ENCODE data around the gene TMEM120B. TPM values are rescaled to one million over a fixed set of nuclear protein-coding genes. Genes with fewer than 3 reads are reported as not detected.
"Not testable (repeated sequence)": the region's sequence is repeated elsewhere in the genome, so short reads cannot be mapped to it uniquely, and the experiment has no call there.

The TMEM120B gene
- total RNA-seq, 5 donors from 2014 or later (not counting 1 experiment from before 2014, with no cell fraction given) = 7.9 to 11.1 (median 10.3) TPM

- H3K36me3 ChIP-seq (ENCODE audit: control insufficient read depth in 2 of 2, extremely low read depth in 1 of 2, insufficient read depth in 1 of 2, low read length in 1 of 2) = no peaks in the 10 kb centered on the region
- H3K4me1 Mint-ChIP-seq = peaks cover 32 to 45% (median 34%) of the 10 kb centered on the region in 3 donors
- ATAC-seq (replicated peaks in 1 of 4) = no peak
- H3K27me3 ChIP-seq (replicated peaks in 1 of 2; ENCODE audit: control insufficient read depth in 2 of 2, extremely low read depth in 1 of 2, insufficient read depth in 2 of 2, low read length in 1 of 2) = no peaks in the 10 kb centered on the region
- ChIA-PET CTCF (interaction anchor here (1.0 to 1.9 kb wide), 7 partner anchors 12 to 136 kb away, joined by 3 to 13 read pairs (median 4); no protein-coding TSS in a partner anchor), POLR2A (interaction anchor here in 1 of 2 donors (0.7 to 2.6 kb wide), 6 partner anchors 7 to 93 kb away, joined by 4 to 58 read pairs (median 11); partner anchors contain the start of gene ORAI1)
- WGBS (ENCODE audit: insufficient coverage) = 84% methylated on average over 12 of the region's 12 CpGs
- H3K27ac ChIP-seq (ENCODE audit: low read length) = peak overlapping the region; percentile 100
- H3K36me3 Mint-ChIP-seq = no peaks in the 10 kb centered on the region
- H3K27me3 Mint-ChIP-seq = no peaks in the 10 kb centered on the region
- H3K4me3 ChIP-seq (ENCODE audit: control insufficient read depth in 1 of 2, extremely low read depth in 1 of 2, low read length in 1 of 2) = peak overlapping the region; percentile 79 to 82
- no peaks in the 10 kb centered on the region for H3K9me3 ChIP-seq
- H3K9me3 Mint-ChIP-seq = no peaks in the 10 kb centered on the region
- H3K4me1 ChIP-seq (ENCODE audit: control insufficient read depth in 1 of 2, extremely low read depth in 1 of 2, insufficient read depth in 2 of 2, low read length in 2 of 2) = peaks cover 15 to 46% of the 10 kb centered on the region in 2 experiments
- DNase-seq = peak in 3 of 35 experiments; percentile 9 to 47 (median 13)
- H3K27ac Mint-ChIP-seq = peak overlapping the region; percentile 99 to 100
- peak overlapping the region; percentile 92 to 96 (median 95) for H3K4me3 Mint-ChIP-seq
Observed at GRCh38 chr12:121673013-121673511, 39.5 kb upstream of the TMEM120B start.

GRCh38 chr12:121676190-121676589, 36.4 kb upstream of the TMEM120B start:
- Histone ChIP-seq H3K36me3 (ENCODE audit: control insufficient read depth in 2 of 2, extremely low read depth in 1 of 2, insufficient read depth in 1 of 2, low read length in 1 of 2) (no peaks in the 10 kb centered on the region), H3K4me1 (ENCODE audit: control insufficient read depth in 1 of 2, extremely low read depth in 1 of 2, insufficient read depth in 2 of 2, low read length in 2 of 2) (peaks cover 10 to 19% of the 10 kb centered on the region in 2 experiments), H3K4me3 (ENCODE audit: control insufficient read depth in 1 of 2, extremely low read depth in 1 of 2, low read length in 1 of 2) (no peak overlapping the region), H3K27ac (ENCODE audit: low read length) (no peak overlapping the region), H3K27me3 (replicated peaks in 1 of 2; ENCODE audit: control insufficient read depth in 2 of 2, extremely low read depth in 1 of 2, insufficient read depth in 2 of 2, low read length in 1 of 2) (no peaks in the 10 kb centered on the region), H3K9me3 (no peaks in the 10 kb centered on the region)
- H3K9me3 Mint-ChIP-seq = no peaks in the 10 kb centered on the region
- peak overlapping the region; percentile 44 to 78 for H3K27ac Mint-ChIP-seq
- 100% methylated on average over 2 of the region's 5 CpGs for WGBS (ENCODE audit: insufficient coverage)
- ChIA-PET CTCF (no interaction called here), POLR2A (no interaction called here)
- no peak overlapping the region for H3K4me3 Mint-ChIP-seq
- H3K27me3 Mint-ChIP-seq = no peaks in the 10 kb centered on the region
- DNase-seq = no peak
- peaks cover 23 to 29% (median 25%) of the 10 kb centered on the region in 3 donors for H3K4me1 Mint-ChIP-seq
- no peaks in the 10 kb centered on the region for H3K36me3 Mint-ChIP-seq
- ATAC-seq (replicated peaks in 1 of 4) = no peak

DNA sequence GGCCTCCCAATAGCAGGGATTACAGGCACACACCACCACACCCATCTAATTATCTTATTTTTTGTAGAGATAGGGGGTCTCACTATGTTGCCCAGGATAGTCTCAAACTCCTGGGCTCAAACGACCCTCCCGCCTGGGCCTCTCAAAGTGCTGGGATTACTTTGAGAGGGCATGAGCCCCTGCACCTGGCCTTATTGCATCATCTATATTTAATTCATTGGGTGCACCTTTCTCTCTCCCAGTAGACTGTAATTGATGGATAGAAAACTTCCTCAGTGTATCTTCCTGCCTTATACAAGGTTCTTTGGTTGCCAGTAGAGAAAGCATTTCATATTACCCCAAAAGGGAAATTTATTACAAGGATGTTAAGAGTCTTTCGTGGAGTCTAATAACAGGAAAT, 34.2 kb upstream of the TMEM120B start:
- Histone ChIP-seq H3K27me3 (replicated peaks in 1 of 2; ENCODE audit: control insufficient read depth in 2 of 2, extremely low read depth in 1 of 2, insufficient read depth in 2 of 2, low read length in 1 of 2) (no peaks in the 10 kb centered on the region), H3K4me3 (ENCODE audit: control insufficient read depth in 1 of 2, extremely low read depth in 1 of 2, low read length in 1 of 2) (no peak overlapping the region), H3K36me3 (ENCODE audit: control insufficient read depth in 2 of 2, extremely low read depth in 1 of 2, insufficient read depth in 1 of 2, low read length in 1 of 2) (no peaks in the 10 kb centered on the region), H3K27ac (ENCODE audit: low read length) (no peak overlapping the region), H3K9me3 (no peaks in the 10 kb centered on the region), H3K4me1 (ENCODE audit: control insufficient read depth in 1 of 2, extremely low read depth in 1 of 2, insufficient read depth in 2 of 2, low read length in 2 of 2) (peaks cover 0 to 10% of the 10 kb centered on the region in 2 experiments)
- Mint-ChIP-seq H3K27ac (no peak overlapping the region), H3K4me1 (peaks cover 9 to 15% (median 10%) of the 10 kb centered on the region in 3 donors), H3K9me3 (no peaks in the 10 kb centered on the region), H3K36me3 (no peaks in the 10 kb centered on the region), H3K27me3 (no peaks in the 10 kb centered on the region), H3K4me3 (no peak overlapping the region)
- CTCF ChIA-PET = interaction anchor here in 1 of 2 donors (0.5 to 0.8 kb wide), 2 partner anchors 53 to 126 kb away, joined by 3 to 4 read pairs; no protein-coding TSS in a partner anchor
- DNase-seq (no peak), ATAC-seq (replicated peaks in 1 of 4) (no peak)
- WGBS (ENCODE audit: insufficient coverage) = no CpG with 5 or more reads among the region's 3 CpGs
- POLR2A ChIA-PET = interaction anchor here in 1 of 2 donors (0.5 kb wide), 1 partner anchor 128 kb away, joined by 7 read pairs; no protein-coding TSS in a partner anchor

GRCh38 chr12:121678716-121679300, 33.7 kb upstream of the TMEM120B start:
- H3K9me3 Mint-ChIP-seq = no peaks in the 10 kb centered on the region

GRCh38 chr12:121679661-121680197, 32.8 kb upstream of the TMEM120B start:
- ChIA-PET CTCF (interaction anchor here (0.6 to 1.3 kb wide), 4 partner anchors 51 to 127 kb away, joined by 3 to 6 read pairs (median 4); no protein-coding TSS in a partner anchor), POLR2A (interaction anchor here in 1 of 2 donors (0.6 to 0.7 kb wide), 2 partner anchors 7 to 279 kb away, joined by 4 to 9 read pairs; no protein-coding TSS in a partner anchor)
- DNase-seq; H3K27ac Mint-ChIP-seq; H3K27me3 ChIP-seq (replicated peaks in 1 of 2; ENCODE audit: control insufficient read depth in 2 of 2, extremely low read depth in 1 of 2, insufficient read depth in 2 of 2, low read length in 1 of 2); H3K4me3 Mint-ChIP-seq; H3K4me1 Mint-ChIP-seq; H3K36me3 ChIP-seq (ENCODE audit: control insufficient read depth in 2 of 2, extremely low read depth in 1 of 2, insufficient read depth in 1 of 2, low read length in 1 of 2); H3K9me3 Mint-ChIP-seq; ATAC-seq (replicated peaks in 1 of 4); H3K9me3 ChIP-seq; H3K36me3 Mint-ChIP-seq; H3K4me1 ChIP-seq (ENCODE audit: control insufficient read depth in 1 of 2, extremely low read depth in 1 of 2, insufficient read depth in 2 of 2, low read length in 2 of 2); H3K4me3 ChIP-seq (ENCODE audit: control insufficient read depth in 1 of 2, extremely low read depth in 1 of 2, low read length in 1 of 2); H3K27ac ChIP-seq (ENCODE audit: low read length); H3K27me3 Mint-ChIP-seq: not testable (repeated sequence)
- WGBS (ENCODE audit: insufficient coverage) = 90% methylated on average over 7 of the region's 13 CpGs

More at GRCh38 chr12:121678716-121679300, 33.7 kb upstream of the TMEM120B start:
- ATAC-seq (replicated peaks in 1 of 4) (no peak), DNase-seq (no peak)
- no peaks in the 10 kb centered on the region for H3K36me3 Mint-ChIP-seq
- no peak overlapping the region for H3K4me3 Mint-ChIP-seq
- no peak overlapping the region for H3K27ac Mint-ChIP-seq
- H3K4me1 ChIP-seq (ENCODE audit: control insufficient read depth in 1 of 2, extremely low read depth in 1 of 2, insufficient read depth in 2 of 2, low read length in 2 of 2) = peaks cover 0 to 10% of the 10 kb centered on the region in 2 experiments
- H3K9me3 ChIP-seq = no peaks in the 10 kb centered on the region
- no peaks in the 10 kb centered on the region for H3K36me3 ChIP-seq (ENCODE audit: control insufficient read depth in 2 of 2, extremely low read depth in 1 of 2, insufficient read depth in 1 of 2, low read length in 1 of 2)
- no peak overlapping the region for H3K27ac ChIP-seq (ENCODE audit: low read length)
- CTCF ChIA-PET = interaction anchor here in 1 of 2 donors (0.5 to 1.3 kb wide), 3 partner anchors 54 to 126 kb away, joined by 3 to 4 read pairs (median 4); no protein-coding TSS in a partner anchor
- no peak overlapping the region for H3K4me3 ChIP-seq (ENCODE audit: control insufficient read depth in 1 of 2, extremely low read depth in 1 of 2, low read length in 1 of 2)
- POLR2A ChIA-PET = interaction anchor here (0.5 to 0.7 kb wide), 2 partner anchors 127 to 278 kb away, joined by 7 to 9 read pairs; no protein-coding TSS in a partner anchor
- no peaks in the 10 kb centered on the region for H3K27me3 ChIP-seq (replicated peaks in 1 of 2; ENCODE audit: control insufficient read depth in 2 of 2, extremely low read depth in 1 of 2, insufficient read depth in 2 of 2, low read length in 1 of 2)
- 87% methylated on average over 5 of the region's 9 CpGs for WGBS (ENCODE audit: insufficient coverage)
- H3K4me1 Mint-ChIP-seq = peaks cover 4 to 11% (median 6%) of the 10 kb centered on the region in 3 donors
- no peaks in the 10 kb centered on the region for H3K27me3 Mint-ChIP-seq

GRCh38 chr12:121688966-121689365, 23.6 kb upstream of the TMEM120B start:
- Mint-ChIP-seq H3K4me1 (peaks cover 7 to 12% (median 9%) of the 10 kb centered on the region in 3 donors), H3K36me3 (no peaks in the 10 kb centered on the region), H3K9me3 (no peaks in the 10 kb centered on the region), H3K27me3 (no peaks in the 10 kb centered on the region), H3K4me3 (no peak overlapping the region), H3K27ac (peak overlapping the region in 1 of 2 donors; percentile 28)
- Histone ChIP-seq H3K36me3 (ENCODE audit: control insufficient read depth in 2 of 2, extremely low read depth in 1 of 2, insufficient read depth in 1 of 2, low read length in 1 of 2) (no peaks in the 10 kb centered on the region), H3K4me1 (ENCODE audit: control insufficient read depth in 1 of 2, extremely low read depth in 1 of 2, insufficient read depth in 2 of 2, low read length in 2 of 2) (peaks cover 4 to 16% of the 10 kb centered on the region in 2 experiments), H3K27ac (ENCODE audit: low read length) (no peak overlapping the region), H3K9me3 (no peaks in the 10 kb centered on the region), H3K27me3 (replicated peaks in 1 of 2; ENCODE audit: control insufficient read depth in 2 of 2, extremely low read depth in 1 of 2, insufficient read depth in 2 of 2, low read length in 1 of 2) (peaks cover 0 to 2% of the 10 kb centered on the region in 2 experiments), H3K4me3 (ENCODE audit: control insufficient read depth in 1 of 2, extremely low read depth in 1 of 2, low read length in 1 of 2) (no peak overlapping the region)
- ATAC-seq (replicated peaks in 1 of 4) (no peak), DNase-seq (no peak)
- CTCF ChIA-PET = no interaction called here
- 100% methylated on average over 1 of the region's 3 CpGs for WGBS (ENCODE audit: insufficient coverage)
- POLR2A ChIA-PET = no interaction called here
